Measurements from ENCODE around the gene SMIM38. TPM values are rescaled to one million over a fixed set of nuclear protein-coding genes. Genes with fewer than 3 reads are reported as not detected.

SMIM38 gene
- total RNA-seq: 1 to 10 TPM in 1 of 4 donors, under 1 TPM in 2, not detected in 1; 0.26 to 3.1 (median 0.31) TPM

- no peak for DNase-seq (ENCODE audit: low spot score in 2 of 2)
- H3K4me3 ChIP-seq: no peak within 1 kb of the TSS
- H3K27ac ChIP-seq: no peak within 1 kb of the TSS
- peaks cover 19% of the 10 kb centered on the region for H3K4me1 ChIP-seq
- TF ChIP-seq CTCF (IDR thresholded peaks at IDR 0.05) (no peak), POLR2AphosphoS5 (IDR thresholded peaks at IDR 0.05) (no peak), POLR2A (IDR thresholded peaks at IDR 0.05) (no peak), EP300 (IDR thresholded peaks at IDR 0.05) (no peak)
- no peaks in the 10 kb centered on the region for H3K27me3 ChIP-seq
- WGBS: 87% methylated on average over 15 of the region's 32 CpGs
- H3K36me3 ChIP-seq: no peaks in the 10 kb centered on the region
- no peaks in the 10 kb centered on the region for H3K9me3 ChIP-seq
These were observed at the start of gene SMIM38 for GRCh38 chr11:69155302-69156234. Gene SMIM38, plus strand, starts transcription at chr11:69155935. Its CDS starts 1,912 bp downstream, at chr11:69157847.

- Histone ChIP-seq H3K9me3 (no peaks in the 10 kb centered on the region), H3K27ac (no peak overlapping the region), H3K36me3 (no peaks in the 10 kb centered on the region), H3K4me3 (no peak overlapping the region), H3K4me1 (peaks cover 19% of the 10 kb centered on the region), H3K27me3 (no peaks in the 10 kb centered on the region)
- TF ChIP-seq POLR2A (IDR thresholded peaks at IDR 0.05) (no peak), POLR2AphosphoS5 (IDR thresholded peaks at IDR 0.05) (no peak), CTCF (IDR thresholded peaks at IDR 0.05) (no peak), EP300 (IDR thresholded peaks at IDR 0.05) (no peak)
- WGBS: 85% methylated on average over 15 of the region's 23 CpGs
- no peak for DNase-seq (ENCODE audit: low spot score in 2 of 2)
These were observed 49.5 kb upstream of the SMIM38 start for GRCh38 chr11:69106031-69106811.

GRCh38 chr11:69107413-69107812, 48.3 kb upstream of the SMIM38 start:
- Histone ChIP-seq H3K4me3 (no peak overlapping the region), H3K27me3 (no peaks in the 10 kb centered on the region), H3K4me1 (peaks cover 11% of the 10 kb centered on the region), H3K36me3 (no peaks in the 10 kb centered on the region), H3K9me3 (no peaks in the 10 kb centered on the region), H3K27ac (no peak overlapping the region)
- no peak for DNase-seq (ENCODE audit: low spot score in 2 of 2)
- no peak for TF ChIP-seq CTCF (IDR thresholded peaks at IDR 0.05)
- no peak for TF ChIP-seq EP300 (IDR thresholded peaks at IDR 0.05)

- Histone ChIP-seq H3K27ac (no peak overlapping the region), H3K9me3 (no peaks in the 10 kb centered on the region), H3K36me3 (no peaks in the 10 kb centered on the region), H3K4me3 (no peak overlapping the region), H3K27me3 (no peaks in the 10 kb centered on the region), H3K4me1 (peaks cover 11% of the 10 kb centered on the region)
- WGBS: 94% methylated on average over 7 of the region's 7 CpGs
- TF ChIP-seq EP300 (IDR thresholded peaks at IDR 0.05) (no peak), POLR2AphosphoS5 (IDR thresholded peaks at IDR 0.05) (no peak), POLR2A (IDR thresholded peaks at IDR 0.05) (no peak), CTCF (IDR thresholded peaks at IDR 0.05) (no peak)
- DNase-seq (ENCODE audit: low spot score in 2 of 2): no peak
These were observed 47.7 kb upstream of the SMIM38 start for GRCh38 chr11:69108030-69108429.

- WGBS: 98% methylated on average over 5 of the region's 5 CpGs
- H3K4me1 ChIP-seq: peaks cover 11% of the 10 kb centered on the region
- TF ChIP-seq EP300 (IDR thresholded peaks at IDR 0.05) (no peak), POLR2AphosphoS5 (IDR thresholded peaks at IDR 0.05) (no peak)
- no peak overlapping the region for H3K27ac ChIP-seq
- no peaks in the 10 kb centered on the region for H3K9me3 ChIP-seq
- no peaks in the 10 kb centered on the region for H3K36me3 ChIP-seq
- no peak for DNase-seq (ENCODE audit: low spot score in 2 of 2)
- no peak overlapping the region for H3K4me3 ChIP-seq
- no peaks in the 10 kb centered on the region for H3K27me3 ChIP-seq
These were observed 47.2 kb upstream of the SMIM38 start for GRCh38 chr11:69108559-69108958.
